Fibroblast of skin of left quadriceps (primary cell): ENCODE data around the gene ITPRIPL2.

Experiments
- DNase-seq, 2 experiments: peaks; one replicate each; pipeline ENCODE4 v3.0.0-alpha.2; 2013; ENCODE audit warnings: low read depth in 2 of 2

ITPRIPL2 gene

GRCh38 chr16:19113577-19114358 is at the start of gene ITPRIPL2:
Gene ITPRIPL2, plus strand, starts transcription at chr16:19113964. Its CDS starts 498 bp downstream, at chr16:19114462.
- DNase-seq = peak; percentile 63 to 67

GRCh38 chr16:19066988-19067348 is 46.8 kb upstream of the ITPRIPL2 start:
- no peak for DNase-seq

GRCh38 chr16:19067349-19068236 is 46.2 kb upstream of the ITPRIPL2 start, which contains the start of gene COQ7:
Gene COQ7, plus strand, starts transcription at chr16:19067614. Its CDS starts 51 bp downstream, at chr16:19067665.
- peak; percentile 100 for DNase-seq

GRCh38 chr16:19068237-19068815 is 45.4 kb upstream of the ITPRIPL2 start:
- DNase-seq = no peak

- DNase-seq = peak in 1 of 2 experiments; percentile 18
Observed at GRCh38 chr16:19071811-19072777, 41.7 kb upstream of the ITPRIPL2 start.

- DNase-seq = no peak
Observed at GRCh38 chr16:19073344-19073743, 40.4 kb upstream of the ITPRIPL2 start.

- no peak for DNase-seq
Observed at GRCh38 chr16:19073863-19074262, 39.9 kb upstream of the ITPRIPL2 start.

- DNase-seq = no peak
Observed at GRCh38 chr16:19075511-19075910, 38.3 kb upstream of the ITPRIPL2 start.

GRCh38 chr16:19077879-19078278 is 35.9 kb upstream of the ITPRIPL2 start:
- no peak for DNase-seq

GRCh38 chr16:19083670-19084069 is 30.1 kb upstream of the ITPRIPL2 start:
- no peak for DNase-seq

- DNase-seq = no peak
Observed at GRCh38 chr16:19084139-19084538, 29.6 kb upstream of the ITPRIPL2 start.

GRCh38 chr16:19084879-19085278 is 28.9 kb upstream of the ITPRIPL2 start:
- no peak for DNase-seq

GRCh38 chr16:19085679-19086200 is 28.0 kb upstream of the ITPRIPL2 start:
- DNase-seq = no peak

- peak; percentile 82 to 87 for DNase-seq
Observed at GRCh38 chr16:19086322-19087199, 27.2 kb upstream of the ITPRIPL2 start.

- no peak for DNase-seq
Observed at GRCh38 chr16:19088341-19088916, 25.3 kb upstream of the ITPRIPL2 start.

GRCh38 chr16:19089410-19089955 is 24.3 kb upstream of the ITPRIPL2 start:
- DNase-seq = no peak

- no peak for DNase-seq
Observed at GRCh38 chr16:19090916-19091315, 22.8 kb upstream of the ITPRIPL2 start.

GRCh38 chr16:19092653-19093410 is 20.9 kb upstream of the ITPRIPL2 start:
- DNase-seq = no peak
